ENCODE measurements around the gene CDH13.
A peak's percentile ranks its signal among the peaks of the same experiment; 100 is the strongest.

CDH13 gene

GRCh38 chr16:82651921-82652601 lies 25.3 kb downstream of the CDH13 start:
- no peak for DNase-seq (ENCODE audit: low read depth, low spot score)

GRCh38 chr16:82652826-82653225 lies 26.1 kb downstream of the CDH13 start:
- DNase-seq (ENCODE audit: low read depth, low spot score), result no peak

GRCh38 chr16:82653550-82654511 lies 27.1 kb downstream of the CDH13 start:
- DNase-seq (ENCODE audit: low read depth, low spot score), result peak; percentile 37

- no peak for DNase-seq (ENCODE audit: low read depth, low spot score)
Measured at GRCh38 chr16:82655072-82655714, 28.4 kb downstream of the CDH13 start.

- no peak for DNase-seq (ENCODE audit: low read depth, low spot score)
Measured at GRCh38 chr16:82655720-82656490, 29.1 kb downstream of the CDH13 start.

GRCh38 chr16:82657239-82657638 lies 30.5 kb downstream of the CDH13 start:
- DNase-seq (ENCODE audit: low read depth, low spot score), result no peak

- no peak for DNase-seq (ENCODE audit: low read depth, low spot score)
Measured at GRCh38 chr16:82657786-82658185, 31.0 kb downstream of the CDH13 start.

- DNase-seq (ENCODE audit: low read depth, low spot score), result no peak
Measured at GRCh38 chr16:82658796-82659195, 32.0 kb downstream of the CDH13 start.

GRCh38 chr16:82660075-82660645 lies 33.4 kb downstream of the CDH13 start:
- no peak for DNase-seq (ENCODE audit: low read depth, low spot score)

- DNase-seq (ENCODE audit: low read depth, low spot score), result no peak
Measured at GRCh38 chr16:82660966-82661365, 34.2 kb downstream of the CDH13 start.

GRCh38 chr16:82664181-82664580 lies 37.4 kb downstream of the CDH13 start:
- no peak for DNase-seq (ENCODE audit: low read depth, low spot score)

- DNase-seq (ENCODE audit: low read depth, low spot score), result no peak
Measured at GRCh38 chr16:82665025-82665424, 38.3 kb downstream of the CDH13 start.

GRCh38 chr16:82667437-82667836 lies 40.7 kb downstream of the CDH13 start:
- no peak for DNase-seq (ENCODE audit: low read depth, low spot score)

- no peak for DNase-seq (ENCODE audit: low read depth, low spot score)
Measured at GRCh38 chr16:82668094-82668493, 41.3 kb downstream of the CDH13 start.

- DNase-seq (ENCODE audit: low read depth, low spot score), result no peak
Measured at GRCh38 chr16:82671741-82672140, 45.0 kb downstream of the CDH13 start.

GRCh38 chr16:82672676-82673075 lies 45.9 kb downstream of the CDH13 start:
- no peak for DNase-seq (ENCODE audit: low read depth, low spot score)

- DNase-seq (ENCODE audit: low read depth, low spot score), result no peak
Measured at GRCh38 chr16:82675300-82675699, 48.5 kb downstream of the CDH13 start.

- no peak for DNase-seq (ENCODE audit: low read depth, low spot score)
Measured at GRCh38 chr16:82681592-82681991, 54.8 kb downstream of the CDH13 start.

- no peak for DNase-seq (ENCODE audit: low read depth, low spot score)
Measured at GRCh38 chr16:82682767-82683166, 56.0 kb downstream of the CDH13 start.

- DNase-seq (ENCODE audit: low read depth, low spot score), result no peak
Measured at GRCh38 chr16:82684256-82684655, 57.5 kb downstream of the CDH13 start.

- DNase-seq (ENCODE audit: low read depth, low spot score), result no peak
Measured at GRCh38 chr16:82685526-82685925, 58.8 kb downstream of the CDH13 start.

All from brain pericyte (primary cell).